Mucosa of gallbladder (tissue), 1 donor: Measurements from ENCODE around the gene SIGLEC12. TPM values are rescaled to one million over a fixed set of nuclear protein-coding genes. Genes with fewer than 3 reads are reported as not detected.
A peak's percentile ranks its signal among the peaks of the same experiment; 100 is the strongest.
"Not testable (repeated sequence)": the region's sequence is repeated elsewhere in the genome, so short reads cannot be mapped to it uniquely, and the experiment has no call there.

Experiments
- DNase-seq: peaks from one replicate; pipeline ENCODE4 v3.0.0-alpha.2; 2020; ENCODE audit warnings: low spot score
- total RNA-seq: library from RNA; stranded (reverse); gene quantifications from one replicate; pipeline ENCODE4 v1.2.1, GENCODE V29; 2021
- donor health status: DM: no; HTN: no; CAD: no.

The SIGLEC12 gene
- total RNA-seq, 1 donor from 2014 or later = 0.43 TPM

GRCh38 chr19:51485960-51486660 is 15.5 kb downstream of the SIGLEC12 start:
- DNase-seq = no peak

- no peak for DNase-seq
Measured at GRCh38 chr19:51480590-51480989, 21.0 kb downstream of the SIGLEC12 start.

GRCh38 chr19:51479531-51480331 is 21.9 kb downstream of the SIGLEC12 start:
- no peak for DNase-seq

- no peak for DNase-seq
Measured at GRCh38 chr19:51478381-51479234, 23.0 kb downstream of the SIGLEC12 start, which contains the start of gene CEACAM18. TSS of gene CEACAM18 (plus strand) at chr19:51478539.

GRCh38 chr19:51477344-51477743 is 24.3 kb downstream of the SIGLEC12 start:
- DNase-seq = no peak

GRCh38 chr19:51476164-51476563 is 25.4 kb downstream of the SIGLEC12 start:
- no peak for DNase-seq

GRCh38 chr19:51473009-51473707 is 28.4 kb downstream of the SIGLEC12 start:
- peak; percentile 91 for DNase-seq

- DNase-seq = no peak
Measured at GRCh38 chr19:51472607-51473006, 29.0 kb downstream of the SIGLEC12 start.

GRCh38 chr19:51471527-51471926 is 30.1 kb downstream of the SIGLEC12 start:
- DNase-seq = no peak

GRCh38 chr19:51470966-51471365 is 30.6 kb downstream of the SIGLEC12 start:
- DNase-seq = no peak

GRCh38 chr19:51469629-51470028 is 32.0 kb downstream of the SIGLEC12 start:
- no peak for DNase-seq

- no peak for DNase-seq
Measured at GRCh38 chr19:51469162-51469561, 32.4 kb downstream of the SIGLEC12 start.

GRCh38 chr19:51468545-51468920 is 33.1 kb downstream of the SIGLEC12 start:
- no peak for DNase-seq

- DNase-seq = no peak
Measured at GRCh38 chr19:51467864-51468544, 33.6 kb downstream of the SIGLEC12 start.

GRCh38 chr19:51466723-51467122 is 34.9 kb downstream of the SIGLEC12 start:
- DNase-seq = no peak

- not testable (repeated sequence) for DNase-seq
Measured at GRCh38 chr19:51463976-51464581, 37.5 kb downstream of the SIGLEC12 start.

- no peak for DNase-seq
Measured at GRCh38 chr19:51462681-51463080, 38.9 kb downstream of the SIGLEC12 start.

- no peak for DNase-seq
Measured at GRCh38 chr19:51462276-51462675, 39.3 kb downstream of the SIGLEC12 start.

GRCh38 chr19:51461723-51462161 is 39.9 kb downstream of the SIGLEC12 start:
- DNase-seq = peak; percentile 27
